Naive B cell (primary cell): Measurements from ENCODE around the gene APLNR. TPM values are rescaled to one million over a fixed set of nuclear protein-coding genes. Genes with fewer than 3 reads are reported as not detected.

ENCODE experiments used
- ATAC-seq, 2 donors: fragments of 150-1000 bp; cut with Tn5 transposase; 2 replicates each; pipeline ENCODE4 v1.10.0; 2021; ENCODE audit warnings: low read depth in 2 of 2, mild to moderate bottlenecking in 2 of 2, moderate library complexity in 2 of 2
- DNase-seq: peaks from one replicate; pipeline ENCODE4 v3.0.0; 2022
- H3K27ac Mint-ChIP-seq, 6 donors: one replicate each; pipeline ENCODE4 v1.8.0; 2020 to 2022; ENCODE audit warnings: mild to moderate bottlenecking in 6 of 6, mixed read lengths in 6 of 6, moderate library complexity in 5 of 6, inconsistent platforms in 2 of 6
- H3K27me3 Mint-ChIP-seq, 3 donors: one replicate each; pipeline ENCODE4 v1.8.0; 2021 to 2022; ENCODE audit warnings: mixed read lengths in 3 of 3, mild to moderate bottlenecking in 1 of 3
- H3K36me3 Mint-ChIP-seq, 2 donors: one replicate each; pipeline ENCODE4 v1.8.0; 2020 to 2022; ENCODE audit warnings: mixed read lengths in 2 of 2, inconsistent platforms in 1 of 2, mild to moderate bottlenecking in 1 of 2
- H3K4me1 Mint-ChIP-seq, 3 donors: one replicate each; pipeline ENCODE4 v1.8.0; 2020 to 2022; ENCODE audit warnings: mixed read lengths in 3 of 3, inconsistent platforms in 1 of 3, mild to moderate bottlenecking in 1 of 3, moderate library complexity in 1 of 3
- H3K4me3 Mint-ChIP-seq, 8 donors: one replicate each; pipeline ENCODE4 v1.8.0; 2020 to 2022; ENCODE audit warnings: mild to moderate bottlenecking in 8 of 8, mixed read lengths in 8 of 8, moderate library complexity in 8 of 8, inconsistent platforms in 2 of 8
- H3K9me3 Mint-ChIP-seq, 7 donors: one replicate each; pipeline ENCODE4 v1.8.0; 2020 to 2022; ENCODE audit warnings: mixed read lengths in 7 of 7, mild to moderate bottlenecking in 5 of 7, inconsistent platforms in 2 of 7, moderate library complexity in 1 of 7
- polyA plus RNA-seq, 6 donors: library from polyadenylated mRNA; unstranded; fragments of 300-500 nt; fragmentation: Illumina TruSeq; gene quantifications; one replicate each; pipeline ENCODE4 v1.2.3, GENCODE V29; 2021; ENCODE audit warnings: low read depth in 6 of 6

APLNR gene
- polyA plus RNA-seq, 6 donors from 2014 or later: not detected

DNA sequence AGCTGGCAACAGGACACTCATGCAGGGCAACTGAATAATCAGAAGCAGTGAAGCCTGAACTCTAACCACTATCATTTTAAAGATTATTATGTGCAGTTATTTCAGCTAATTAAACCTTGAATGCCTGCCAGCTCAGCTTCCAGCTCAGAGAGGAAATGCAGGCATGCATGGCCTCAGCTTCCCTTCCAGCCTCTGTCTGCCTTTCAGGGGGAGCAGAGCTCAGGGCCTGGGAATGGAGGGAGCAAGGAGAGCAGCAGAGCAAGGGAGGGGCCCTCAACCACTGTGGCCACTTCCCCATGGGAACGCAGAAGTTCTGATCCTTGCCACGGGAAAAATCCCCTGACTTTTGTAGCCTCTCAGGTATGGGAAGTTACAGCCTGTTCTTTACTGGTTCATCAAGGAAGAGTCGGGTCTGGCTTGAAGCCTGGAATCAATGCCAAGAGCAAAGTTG lies 32.5 kb upstream of the APLNR start:
- H3K27ac Mint-ChIP-seq: no peak overlapping the region
- no peaks in the 10 kb centered on the region for H3K4me1 Mint-ChIP-seq
- DNase-seq (no peak), ATAC-seq (no peak)
- peaks cover 6 to 7% of the 10 kb centered on the region in 2 donors for H3K36me3 Mint-ChIP-seq
- H3K4me3 Mint-ChIP-seq: no peak overlapping the region
- peaks cover 22 to 34% (median 27%) of the 10 kb centered on the region in 3 donors for H3K27me3 Mint-ChIP-seq
- H3K9me3 Mint-ChIP-seq: peaks cover 9 to 54% (median 22%) of the 10 kb centered on the region in 7 donors

DNA sequence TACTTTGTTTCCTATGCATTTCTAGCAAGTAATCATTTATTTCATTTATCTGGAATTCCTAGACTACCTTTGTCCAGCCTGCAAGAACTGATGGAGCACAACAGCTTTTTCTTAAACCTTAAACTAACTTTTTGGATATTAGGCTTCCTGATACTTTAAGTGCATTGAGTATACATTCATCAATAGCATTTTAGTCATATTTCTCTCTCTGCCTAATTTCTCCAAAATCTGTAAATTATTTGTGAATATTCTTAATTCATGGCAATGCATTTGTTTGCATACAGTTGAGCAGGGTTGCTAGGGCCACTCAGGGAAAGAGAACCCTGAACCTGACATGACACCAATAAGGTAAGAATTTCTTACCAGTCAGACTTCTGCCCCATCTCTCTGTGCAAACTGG lies 29.1 kb upstream of the APLNR start:
- Mint-ChIP-seq H3K4me1 (no peaks in the 10 kb centered on the region), H3K4me3 (no peak overlapping the region), H3K27ac (no peak overlapping the region), H3K9me3 (peaks cover 4 to 43% (median 13%) of the 10 kb centered on the region in 7 donors), H3K36me3 (peaks cover 0 to 6% of the 10 kb centered on the region in 2 donors), H3K27me3 (peaks cover 9 to 25% (median 21%) of the 10 kb centered on the region in 3 donors)
- DNase-seq (no peak), ATAC-seq (no peak)

DNA sequence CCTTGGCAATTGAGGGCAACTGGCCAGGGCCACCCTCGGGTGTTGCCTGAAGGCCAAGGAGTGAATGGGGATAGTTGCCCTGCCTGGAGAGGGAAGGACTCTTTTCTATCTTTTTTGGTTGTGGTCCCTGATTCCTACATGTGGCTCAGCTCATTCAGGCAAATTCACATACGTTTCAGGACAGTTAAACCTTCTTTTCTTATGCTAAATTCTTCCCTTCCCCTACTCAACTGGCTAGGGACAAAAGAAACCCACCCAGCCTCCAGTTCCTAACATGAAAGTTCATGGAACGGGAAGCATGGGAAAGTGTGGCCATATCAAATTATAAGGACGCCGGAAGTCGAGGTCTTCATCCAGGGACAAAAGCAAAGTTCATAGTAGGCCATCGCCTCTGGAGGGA lies 26.3 kb upstream of the APLNR start:
- peaks cover 5 to 19% (median 15%) of the 10 kb centered on the region in 3 donors for H3K27me3 Mint-ChIP-seq
- no peaks in the 10 kb centered on the region for H3K4me1 Mint-ChIP-seq
- no peak overlapping the region for H3K27ac Mint-ChIP-seq
- ATAC-seq (no peak), DNase-seq (no peak)
- no peak overlapping the region for H3K4me3 Mint-ChIP-seq
- H3K36me3 Mint-ChIP-seq: peaks cover 0 to 6% of the 10 kb centered on the region in 2 donors
- H3K9me3 Mint-ChIP-seq: peaks cover 4 to 36% (median 14%) of the 10 kb centered on the region in 7 donors

DNA sequence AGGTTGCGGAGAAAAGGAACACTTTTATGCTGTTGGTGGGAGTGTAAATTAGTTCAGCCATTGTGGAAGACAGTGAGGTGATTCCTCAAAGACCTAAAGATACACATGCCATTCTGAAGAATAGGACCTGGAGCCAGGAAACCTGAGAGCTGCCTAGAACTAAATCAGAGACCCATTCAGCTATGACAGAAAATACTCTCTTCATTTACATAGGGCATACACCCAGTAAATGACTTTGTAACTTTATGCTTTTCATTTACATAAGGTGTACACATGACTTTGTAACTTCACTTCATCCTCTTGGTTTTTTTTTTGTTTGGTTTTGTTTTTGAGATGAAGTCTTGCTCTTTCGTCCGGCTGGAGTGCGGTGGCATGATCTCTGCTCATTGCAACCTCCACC lies 25.1 kb upstream of the APLNR start:
- Mint-ChIP-seq H3K4me3 (no peak overlapping the region), H3K27me3 (peaks cover 3 to 19% (median 19%) of the 10 kb centered on the region in 3 donors), H3K9me3 (peaks cover 4 to 28% (median 11%) of the 10 kb centered on the region in 7 donors), H3K4me1 (no peaks in the 10 kb centered on the region), H3K27ac (no peak overlapping the region), H3K36me3 (peaks cover 0 to under 1% of the 10 kb centered on the region in 2 donors)
- DNase-seq (no peak), ATAC-seq (no peak)

GRCh38 chr11:57260937-57261783 lies 24.1 kb upstream of the APLNR start:
- Mint-ChIP-seq H3K9me3 (peaks cover 4 to 31% (median 12%) of the 10 kb centered on the region in 7 donors), H3K4me1 (no peaks in the 10 kb centered on the region), H3K36me3 (peaks cover 0 to under 1% of the 10 kb centered on the region in 2 donors), H3K27me3 (peaks cover 7 to 25% (median 19%) of the 10 kb centered on the region in 3 donors), H3K4me3 (peak overlapping the region in 1 of 8 donors; percentile 0), H3K27ac (peak overlapping the region in 1 of 6 donors; percentile 30)
- DNase-seq: no peak
- no peak for ATAC-seq

- Mint-ChIP-seq H3K9me3 (peaks cover 0 to 21% (median 10%) of the 10 kb centered on the region in 7 donors), H3K4me3 (no peak overlapping the region), H3K36me3 (peaks cover 0 to 7% of the 10 kb centered on the region in 2 donors), H3K27me3 (peaks cover 31 to 61% (median 43%) of the 10 kb centered on the region in 3 donors), H3K27ac (no peak overlapping the region), H3K4me1 (no peaks in the 10 kb centered on the region)
- no peak for ATAC-seq
- no peak for DNase-seq
Observed at GRCh38 chr11:57256119-57256518, 19.1 kb upstream of the APLNR start.

- H3K36me3 Mint-ChIP-seq: peaks cover 0 to 7% of the 10 kb centered on the region in 2 donors
- no peak overlapping the region for H3K27ac Mint-ChIP-seq
- peaks cover 0 to 21% (median 10%) of the 10 kb centered on the region in 7 donors for H3K9me3 Mint-ChIP-seq
- no peak overlapping the region for H3K4me3 Mint-ChIP-seq
- DNase-seq (no peak), ATAC-seq (no peak)
- H3K4me1 Mint-ChIP-seq: no peaks in the 10 kb centered on the region
- H3K27me3 Mint-ChIP-seq: peaks cover 35 to 66% (median 48%) of the 10 kb centered on the region in 3 donors
Observed at GRCh38 chr11:57255618-57256017, 18.6 kb upstream of the APLNR start.

GRCh38 chr11:57254631-57255030 lies 17.6 kb upstream of the APLNR start:
- H3K9me3 Mint-ChIP-seq: peaks cover 0 to 21% (median 10%) of the 10 kb centered on the region in 7 donors
- peaks cover 0 to 7% of the 10 kb centered on the region in 2 donors for H3K36me3 Mint-ChIP-seq
- H3K27ac Mint-ChIP-seq: peak overlapping the region in 1 of 6 donors; percentile 25
- no peaks in the 10 kb centered on the region for H3K4me1 Mint-ChIP-seq
- ATAC-seq: no peak
- peaks cover 36 to 67% (median 50%) of the 10 kb centered on the region in 3 donors for H3K27me3 Mint-ChIP-seq
- H3K4me3 Mint-ChIP-seq: no peak overlapping the region
- DNase-seq: no peak

DNA sequence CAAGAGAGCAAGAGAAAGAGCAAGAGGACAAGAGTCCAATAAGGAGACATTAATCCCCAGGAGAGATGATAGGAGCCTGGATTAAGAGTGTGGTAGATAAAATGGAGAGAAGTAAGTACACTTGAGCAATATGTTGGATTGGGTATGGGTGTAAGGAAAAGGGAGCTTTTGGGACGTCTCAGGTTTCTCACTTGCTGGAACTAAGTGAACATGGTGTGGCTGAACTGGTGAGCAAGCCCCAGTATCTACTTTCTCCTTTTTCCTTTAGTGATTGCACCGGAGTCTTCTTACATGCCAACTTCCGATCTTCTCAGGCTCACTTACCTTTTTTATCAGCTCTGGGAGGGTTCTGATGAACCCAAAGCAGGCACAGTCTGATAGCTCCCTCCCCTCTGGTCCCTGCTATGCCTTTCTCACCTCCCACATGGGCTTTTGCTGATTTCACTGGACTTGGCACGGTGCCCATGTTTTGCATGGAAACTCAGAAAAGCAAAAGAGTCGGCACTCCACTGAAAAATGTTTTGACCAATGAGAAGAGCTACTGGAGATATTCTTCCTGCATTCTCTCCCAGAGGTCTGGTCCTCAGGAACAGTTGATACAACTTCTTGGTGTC lies 14.5 kb upstream of the APLNR start:
- Mint-ChIP-seq H3K9me3 (peaks cover 0 to 12% (median 5%) of the 10 kb centered on the region in 7 donors), H3K27me3 (peaks cover 33 to 54% (median 50%) of the 10 kb centered on the region in 3 donors), H3K36me3 (peaks cover 0 to 7% of the 10 kb centered on the region in 2 donors), H3K4me3 (no peak overlapping the region), H3K27ac (peak overlapping the region in 1 of 6 donors; percentile 2), H3K4me1 (no peaks in the 10 kb centered on the region)
- ATAC-seq (no peak), DNase-seq (no peak)

GRCh38 chr11:57251037-57251436 lies 14.0 kb upstream of the APLNR start:
- H3K36me3 Mint-ChIP-seq: peaks cover 0 to 5% of the 10 kb centered on the region in 2 donors
- H3K9me3 Mint-ChIP-seq: peaks cover 0 to 9% (median 4%) of the 10 kb centered on the region in 7 donors
- DNase-seq (no peak), ATAC-seq (no peak)
- peaks cover 33 to 49% (median 48%) of the 10 kb centered on the region in 3 donors for H3K27me3 Mint-ChIP-seq
- H3K4me1 Mint-ChIP-seq: no peaks in the 10 kb centered on the region
- no peak overlapping the region for H3K27ac Mint-ChIP-seq
- H3K4me3 Mint-ChIP-seq: no peak overlapping the region

- Mint-ChIP-seq H3K4me3 (no peak overlapping the region), H3K27me3 (peaks cover 25 to 38% (median 35%) of the 10 kb centered on the region in 3 donors), H3K9me3 (peaks cover 0 to 1% (median 0%) of the 10 kb centered on the region in 7 donors), H3K27ac (no peak overlapping the region), H3K36me3 (no peaks in the 10 kb centered on the region), H3K4me1 (peaks cover 3 to 6% (median 3%) of the 10 kb centered on the region in 3 donors)
- ATAC-seq (no peak), DNase-seq (no peak)
Observed at GRCh38 chr11:57249384-57250319, 12.6 kb upstream of the APLNR start.

- Mint-ChIP-seq H3K9me3 (peaks cover 0 to 4% (median 0%) of the 10 kb centered on the region in 7 donors), H3K36me3 (no peaks in the 10 kb centered on the region), H3K27me3 (peaks cover 25 to 31% (median 30%) of the 10 kb centered on the region in 3 donors), H3K27ac (no peak overlapping the region), H3K4me1 (peaks cover 6 to 9% (median 7%) of the 10 kb centered on the region in 3 donors), H3K4me3 (no peak overlapping the region)
- ATAC-seq: no peak
- DNase-seq: no peak
Observed at GRCh38 chr11:57248780-57249383, 11.8 kb upstream of the APLNR start.
